Keratinocyte (primary cell): ENCODE data around the gene BET1L. TPM values are rescaled to one million over a fixed set of nuclear protein-coding genes. Genes with fewer than 3 reads are reported as not detected.

Experiments used
- DNase-seq: peaks from one replicate; pipeline ENCODE4 v3.0.0-alpha.2; 2011; ENCODE audit warnings: low read depth, missing footprints, low spot score
- FAIRE-seq: peaks from 2 replicates; lab custom pipeline; 2011; peaks lifted over from hg19 to GRCh38; lab: Jason Lieb, UNC
- H2AFZ ChIP-seq: 2 replicates; pipeline ENCODE4 v1.6.0; 2012; ENCODE audit warnings: low read length, control low read depth, inconsistent platforms; ENCODE audit not compliant: control insufficient read depth
- H3K27ac ChIP-seq: 2 replicates; pipeline ENCODE4 v1.5.1; 2011; ENCODE audit warnings: low read length; ENCODE audit not compliant: control insufficient read depth, insufficient read depth
- H3K27me3 ChIP-seq: 3 replicates; pipeline ENCODE4 v1.6.0; 2011; ENCODE audit warnings: low read length; ENCODE audit not compliant: control insufficient read depth, insufficient read depth; ENCODE audit errors: extremely low read depth
- H3K36me3 ChIP-seq, 2 experiments: 2 replicates in 1 of 2; 3 replicates in 1 of 2; pipeline ENCODE4 v1.5.1; 2011; ENCODE audit warnings: low read length in 2 of 2, mild to moderate bottlenecking in 1 of 2; ENCODE audit not compliant: control insufficient read depth in 2 of 2, insufficient read depth in 2 of 2; ENCODE audit errors: extremely low read depth in 1 of 2
- H3K4me1 ChIP-seq: 3 replicates; pipeline ENCODE4 v1.5.1; 2011; ENCODE audit warnings: low read length; ENCODE audit not compliant: control insufficient read depth, insufficient read depth; ENCODE audit errors: extremely low read depth
- H3K4me2 ChIP-seq: 3 replicates; pipeline ENCODE4 v1.6.0; 2011; ENCODE audit warnings: low read depth, low read length; ENCODE audit not compliant: control insufficient read depth, insufficient read depth; ENCODE audit errors: extremely low read depth
- H3K4me3 ChIP-seq, 3 experiments: fragments of 200-600 bp in 1 of 3; sonication (generic) in 1 of 3; 2 replicates in 2 of 3; 3 replicates in 1 of 3; pipeline ENCODE4 v1.5.1; 2011 to 2016; ENCODE audit warnings: low read length in 3 of 3, mild to moderate bottlenecking in 3 of 3, control low read depth in 2 of 3, inconsistent platforms in 1 of 3, low read depth in 1 of 3, mixed read lengths in 1 of 3, mixed run types in 1 of 3, moderate library complexity in 1 of 3; ENCODE audit not compliant: control insufficient read depth in 2 of 3, insufficient read depth in 2 of 3; ENCODE audit errors: extremely low read depth in 1 of 3
- H3K79me2 ChIP-seq: 2 replicates; pipeline ENCODE4 v1.6.0; 2012; ENCODE audit warnings: low read length; ENCODE audit not compliant: control insufficient read depth, insufficient read depth
- H3K9ac ChIP-seq: 3 replicates; pipeline ENCODE4 v1.6.0; 2011; ENCODE audit warnings: low read length; ENCODE audit not compliant: control insufficient read depth, insufficient read depth; ENCODE audit errors: extremely low read depth
- H3K9me1 ChIP-seq: 3 replicates; pipeline ENCODE4 v1.6.0; 2011; ENCODE audit warnings: low read length; ENCODE audit not compliant: control insufficient read depth, insufficient read depth; ENCODE audit errors: extremely low read depth
- H3K9me3 ChIP-seq: 2 replicates; pipeline ENCODE4 v1.5.1; 2012; ENCODE audit warnings: low read depth, low read length; ENCODE audit not compliant: control insufficient read depth
- H4K20me1 ChIP-seq: 3 replicates; pipeline ENCODE4 v1.6.0; 2011; ENCODE audit warnings: low read length; ENCODE audit not compliant: control insufficient read depth, insufficient read depth; ENCODE audit errors: extremely low read depth
- EZH2 ChIP-seq: IDR thresholded peaks from one replicate; pipeline ENCODE4 v1.6.1; 2012; ENCODE audit warnings: inconsistent platforms, mild to moderate bottlenecking, low read length, moderate library complexity
- dilution Hi-C: fragments of 300-500 bp; cut with MboI; formaldehyde crosslinking; loops from one replicate; pipeline ENCODE4 v1.7.0; 2020; ENCODE audit warnings: low sequenced_read_pairs; ENCODE audit not compliant: extremely low pct_ligation_motif_present
- polyA plus RNA-seq, 5 experiments: library from polyadenylated mRNA; depleted of rRNA in 3 of 5; stranded (reverse) in 3 of 5; stranded (forward) in 1 of 5; unstranded in 1 of 5; fragments of >200 nt; gene quantifications; 1 replicate in 1 of 5; 2 replicates in 3 of 5; 3 replicates in 1 of 5; pipeline versions ENCODE4 v1.2.1 to v1.2.3, GENCODE V29; 2011 to 2012; ENCODE audit warnings: missing spikeins in 2 of 5, low read depth in 1 of 5, low replicate concordance in 1 of 5
- TF ChIP-seq, protein P1 (sequence below), 3 experiments: IDR thresholded peaks in 1 of 3; conservative IDR thresholded peaks in 1 of 3; optimal IDR thresholded peaks in 1 of 3; 2 replicates in 2 of 3; 3 replicates in 1 of 3; pipeline versions ENCODE3 to v1.5.1; 2011; ENCODE audit warnings: low read length in 3 of 3, mild to moderate bottlenecking in 3 of 3, moderate library complexity in 2 of 3, control low read depth in 1 of 3, inconsistent platforms in 1 of 3; ENCODE audit not compliant: insufficient read depth in 2 of 3; ENCODE audit errors: extremely low read depth in 1 of 3

The BET1L gene
- polyA plus RNA-seq, 1 donor (not counting 4 experiments of a cell fraction or from before 2014, with no cell fraction given), result 27.0 TPM

- H3K4me3 ChIP-seq, result no peak overlapping the region
- H3K4me2 ChIP-seq, result no peak overlapping the region
- FAIRE-seq, result no peak
- peaks cover 22 to 23% of the 10 kb centered on the region in 2 experiments for H3K36me3 ChIP-seq
- no peaks in the 10 kb centered on the region for H3K27me3 ChIP-seq
- no peak overlapping the region for H3K9ac ChIP-seq
- no peaks in the 10 kb centered on the region for H3K79me2 ChIP-seq
- H3K27ac ChIP-seq, result no peak overlapping the region
- H3K4me1 ChIP-seq, result no peaks in the 10 kb centered on the region
- DNase-seq, result no peak
- H3K9me3 ChIP-seq, result no peaks in the 10 kb centered on the region
- TF ChIP-seq, protein P1, sequence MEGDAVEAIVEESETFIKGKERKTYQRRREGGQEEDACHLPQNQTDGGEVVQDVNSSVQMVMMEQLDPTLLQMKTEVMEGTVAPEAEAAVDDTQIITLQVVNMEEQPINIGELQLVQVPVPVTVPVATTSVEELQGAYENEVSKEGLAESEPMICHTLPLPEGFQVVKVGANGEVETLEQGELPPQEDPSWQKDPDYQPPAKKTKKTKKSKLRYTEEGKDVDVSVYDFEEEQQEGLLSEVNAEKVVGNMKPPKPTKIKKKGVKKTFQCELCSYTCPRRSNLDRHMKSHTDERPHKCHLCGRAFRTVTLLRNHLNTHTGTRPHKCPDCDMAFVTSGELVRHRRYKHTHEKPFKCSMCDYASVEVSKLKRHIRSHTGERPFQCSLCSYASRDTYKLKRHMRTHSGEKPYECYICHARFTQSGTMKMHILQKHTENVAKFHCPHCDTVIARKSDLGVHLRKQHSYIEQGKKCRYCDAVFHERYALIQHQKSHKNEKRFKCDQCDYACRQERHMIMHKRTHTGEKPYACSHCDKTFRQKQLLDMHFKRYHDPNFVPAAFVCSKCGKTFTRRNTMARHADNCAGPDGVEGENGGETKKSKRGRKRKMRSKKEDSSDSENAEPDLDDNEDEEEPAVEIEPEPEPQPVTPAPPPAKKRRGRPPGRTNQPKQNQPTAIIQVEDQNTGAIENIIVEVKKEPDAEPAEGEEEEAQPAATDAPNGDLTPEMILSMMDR (optimal IDR thresholded peaks at IDR 0.05 in 1 of 3, IDR thresholded peaks at IDR 0.05 in 1 of 3, conservative IDR thresholded peaks at IDR 0.05 in 1 of 3; ENCODE audit: extremely low read depth in 1 of 3, insufficient read depth in 2 of 3, low read length in 3 of 3), result no peak
- no peak for TF ChIP-seq EZH2
- H3K9me1 ChIP-seq, result no peaks in the 10 kb centered on the region
- dilution Hi-C loops, result no loop called here
- no peak overlapping the region for H2AFZ ChIP-seq
- no peaks in the 10 kb centered on the region for H4K20me1 ChIP-seq
These were observed 48.0 kb upstream of the BET1L start for GRCh38 chr11:255176-255575.

- H3K9me3 ChIP-seq, result no peaks in the 10 kb centered on the region
- no peaks in the 10 kb centered on the region for H4K20me1 ChIP-seq
- TF ChIP-seq, protein P1 (optimal IDR thresholded peaks at IDR 0.05 in 1 of 3, IDR thresholded peaks at IDR 0.05 in 1 of 3, conservative IDR thresholded peaks at IDR 0.05 in 1 of 3; ENCODE audit: extremely low read depth in 1 of 3, insufficient read depth in 2 of 3, low read length in 3 of 3), result no peak
- TF ChIP-seq EZH2, result no peak
- no peaks in the 10 kb centered on the region for H3K9me1 ChIP-seq
- no peaks in the 10 kb centered on the region for H3K27me3 ChIP-seq
- no peak overlapping the region for H3K4me3 ChIP-seq
- no peaks in the 10 kb centered on the region for H3K4me1 ChIP-seq
- FAIRE-seq (no peak), DNase-seq (no peak)
- no peaks in the 10 kb centered on the region for H3K79me2 ChIP-seq
- dilution Hi-C loops, result no loop called here
- H3K36me3 ChIP-seq, result peaks cover 25 to 27% of the 10 kb centered on the region in 2 experiments
- H2AFZ ChIP-seq, result no peak overlapping the region
- no peak overlapping the region for H3K4me2 ChIP-seq
- H3K9ac ChIP-seq, result no peak overlapping the region
- H3K27ac ChIP-seq, result no peak overlapping the region
These were observed 46.7 kb upstream of the BET1L start for GRCh38 chr11:253886-254270.
